Measurements from ENCODE around the gene TSHR.

GRCh38 chr14:81127785-81128184, 172.4 kb downstream of the TSHR start:
- no peak for TF ChIP-seq POLR2A (IDR thresholded peaks at IDR 0.05)
- no peak for TF ChIP-seq CTCF (IDR thresholded peaks at IDR 0.05)
- TF ChIP-seq POLR2AphosphoS5 (IDR thresholded peaks at IDR 0.05) = no peak
